Measurements from ENCODE around the gene ZBTB9. TPM values are rescaled to one million over a fixed set of nuclear protein-coding genes. Genes with fewer than 3 reads are reported as not detected.

ZBTB9 gene
- total RNA-seq, 1 donor from 2014 or later = 9.2 TPM

DNA sequence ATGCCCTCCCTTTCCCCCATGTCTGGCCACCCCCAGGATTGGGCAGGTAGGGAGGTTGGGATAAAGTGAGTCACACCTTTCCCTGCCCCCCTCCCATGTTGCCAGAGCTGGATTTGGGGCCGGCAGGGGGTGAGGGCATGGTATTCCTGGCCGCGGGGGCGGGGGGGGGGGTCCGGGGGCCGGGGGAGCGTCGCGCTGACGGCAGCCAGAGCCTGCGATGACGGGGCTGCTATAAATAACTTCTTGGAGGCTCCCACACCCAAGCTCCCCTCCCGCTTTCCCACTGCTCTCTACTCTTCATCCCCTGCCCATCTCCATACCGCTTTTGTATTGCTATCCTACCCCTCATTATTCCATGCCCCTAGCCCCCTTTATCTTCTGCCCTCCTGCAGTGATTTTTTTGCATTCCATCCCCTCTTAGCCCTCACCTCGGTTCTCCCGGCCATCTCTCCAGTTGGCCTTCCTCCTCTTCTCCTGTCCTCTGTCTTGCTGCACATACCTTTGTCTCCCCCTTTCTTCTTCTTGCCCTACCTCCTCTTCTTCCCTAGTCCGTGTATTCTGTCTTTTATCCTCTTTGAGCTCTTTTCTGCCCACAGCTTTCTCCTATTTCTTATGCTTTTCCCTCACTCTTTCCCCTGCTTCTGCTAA is 20.7 kb upstream of the ZBTB9 start:
- DNase-seq = no peak

DNA sequence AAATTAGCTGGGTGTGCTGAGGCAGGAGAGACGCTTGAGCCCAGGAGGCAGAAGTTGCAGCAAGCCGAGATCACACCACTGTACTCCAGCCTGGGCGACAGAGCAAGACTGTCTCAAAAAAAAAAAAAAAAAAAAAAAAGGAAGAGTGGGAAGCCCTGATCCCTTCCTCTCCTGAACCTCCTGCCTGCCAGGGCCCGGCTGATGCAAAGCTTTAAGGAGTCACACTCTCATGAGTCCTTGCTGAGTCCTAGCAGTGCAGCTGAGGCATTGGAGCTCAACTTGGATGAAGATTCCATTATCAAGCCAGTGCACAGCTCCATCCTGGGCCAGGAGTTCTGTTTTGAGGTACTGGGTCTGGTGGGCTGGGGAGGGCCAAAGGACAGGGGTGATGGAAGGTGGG is 19.4 kb upstream of the ZBTB9 start:
- DNase-seq = no peak

DNA sequence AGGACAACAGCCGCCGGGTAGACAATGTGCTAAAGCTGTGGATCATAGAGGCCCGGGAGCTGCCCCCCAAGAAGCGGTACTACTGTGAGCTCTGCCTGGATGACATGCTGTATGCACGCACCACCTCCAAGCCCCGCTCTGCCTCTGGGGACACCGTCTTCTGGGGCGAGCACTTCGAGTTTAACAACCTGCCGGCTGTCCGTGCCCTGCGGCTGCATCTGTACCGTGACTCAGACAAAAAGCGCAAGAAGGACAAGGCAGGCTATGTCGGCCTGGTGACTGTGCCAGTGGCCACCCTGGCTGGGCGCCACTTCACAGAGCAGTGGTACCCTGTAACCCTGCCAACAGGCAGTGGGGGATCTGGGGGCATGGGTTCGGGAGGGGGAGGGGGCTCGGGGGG is 16.7 kb upstream of the ZBTB9 start:
- DNase-seq = no peak

DNA sequence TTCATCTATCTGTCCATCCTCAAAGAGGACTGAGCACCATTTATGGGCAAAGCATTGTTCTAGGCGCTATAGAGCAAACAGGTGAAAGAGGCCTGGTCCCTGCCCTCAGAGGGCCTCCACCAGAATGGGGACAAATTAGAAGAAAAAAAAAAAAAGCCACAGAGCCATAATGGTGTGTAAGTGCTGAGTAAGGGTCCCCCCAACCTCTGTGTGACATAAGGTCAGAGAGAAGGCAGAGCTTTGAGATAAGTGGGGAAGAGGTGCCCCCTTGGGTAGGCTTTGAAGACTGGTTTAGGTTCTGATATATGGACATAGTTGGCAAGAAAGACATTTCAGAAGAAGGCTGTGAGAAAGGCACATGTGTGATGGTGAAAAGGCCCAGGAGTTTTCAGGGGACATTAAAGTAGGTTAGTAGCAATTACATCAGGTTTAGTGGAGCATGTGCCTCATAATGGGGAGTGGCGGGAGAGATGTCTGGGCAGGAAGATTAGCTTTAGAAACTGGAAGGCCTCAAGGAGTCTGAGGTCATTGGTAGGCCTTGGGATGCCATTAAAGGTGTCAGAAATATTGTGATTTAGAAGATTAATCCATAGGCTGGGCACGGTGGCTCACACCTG is 15.3 kb upstream of the ZBTB9 start:
- no peak for DNase-seq

DNA sequence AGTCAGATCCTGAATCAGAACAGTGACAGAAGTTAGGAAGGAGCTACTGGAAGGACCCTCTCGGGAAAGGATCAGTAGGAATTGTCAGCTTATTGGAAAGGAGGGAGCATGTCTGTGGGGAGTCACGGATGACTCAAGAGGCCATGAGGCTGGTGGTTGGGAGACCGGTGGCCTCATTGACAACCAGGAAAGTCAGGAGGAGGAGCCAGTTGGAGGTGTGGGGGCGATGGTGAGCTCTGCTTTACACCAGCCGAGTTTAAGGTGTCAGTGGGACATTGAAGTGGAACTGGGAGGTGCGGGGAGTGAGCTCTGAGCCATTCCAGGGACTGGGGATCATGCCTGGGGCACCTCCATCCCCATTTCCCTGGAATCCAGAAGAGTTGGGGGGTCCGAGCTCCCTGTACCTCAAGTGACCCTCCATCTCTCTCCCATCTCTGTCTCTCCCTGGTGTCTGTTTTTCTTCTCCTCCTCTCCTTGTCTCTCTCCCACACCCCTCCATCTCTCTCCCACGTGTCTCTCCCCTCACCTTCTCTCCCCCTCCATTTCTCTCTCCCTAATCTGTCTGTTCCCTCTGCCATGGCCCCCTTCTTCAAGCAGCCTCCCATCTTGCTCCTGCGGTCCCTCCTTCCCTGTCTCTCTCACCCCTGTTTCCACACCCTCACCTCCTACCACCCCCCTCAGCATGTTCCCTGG is 14.3 kb upstream of the ZBTB9 start:
- DNase-seq = no peak

DNA sequence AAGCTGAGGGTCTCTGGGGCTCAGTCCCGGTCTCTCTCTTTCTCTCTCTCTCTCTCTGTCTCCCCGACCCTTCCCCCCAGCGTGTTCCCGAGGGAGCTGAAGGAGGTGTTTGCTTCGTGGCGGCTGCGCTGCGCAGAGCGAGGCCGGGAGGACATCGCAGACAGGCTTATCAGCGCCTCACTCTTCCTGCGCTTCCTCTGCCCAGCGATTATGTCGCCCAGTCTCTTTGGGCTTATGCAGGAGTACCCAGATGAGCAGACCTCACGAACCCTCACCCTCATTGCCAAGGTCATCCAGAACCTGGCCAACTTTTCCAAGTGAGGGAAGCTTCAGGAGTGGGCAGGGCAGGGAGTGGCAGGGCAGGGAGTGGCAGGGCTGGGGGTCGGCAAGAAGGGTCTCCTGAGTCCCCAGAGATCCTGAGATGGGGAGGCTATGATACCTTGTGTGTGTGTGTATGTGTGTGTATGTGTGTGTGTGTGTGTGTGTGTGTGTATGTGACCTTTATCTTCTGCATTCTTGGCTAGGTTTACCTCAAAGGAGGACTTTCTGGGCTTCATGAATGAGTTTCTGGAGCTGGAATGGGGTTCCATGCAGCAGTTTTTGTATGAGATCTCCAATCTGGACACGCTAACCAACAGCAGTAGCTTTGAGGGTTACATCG is 13.6 kb upstream of the ZBTB9 start:
- DNase-seq = no peak

DNA sequence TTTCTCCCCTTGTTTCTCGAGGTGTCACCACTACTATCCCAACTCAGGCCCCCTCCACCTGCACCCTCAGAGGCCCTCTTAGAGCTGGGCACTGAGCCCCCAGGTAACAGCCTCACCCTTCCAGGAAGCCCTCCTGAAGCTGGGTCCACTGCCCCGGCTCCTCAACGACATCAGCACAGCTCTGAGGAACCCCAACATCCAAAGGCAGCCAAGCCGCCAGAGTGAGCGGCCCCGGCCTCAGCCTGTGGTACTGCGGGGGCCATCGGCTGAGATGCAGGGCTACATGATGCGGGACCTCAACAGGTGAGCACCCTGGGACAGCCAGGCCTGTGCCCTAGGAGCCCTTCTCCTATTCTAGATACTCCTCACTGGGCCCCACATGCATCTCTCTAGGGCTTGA is 12.9 kb upstream of the ZBTB9 start:
- no peak for DNase-seq

DNA sequence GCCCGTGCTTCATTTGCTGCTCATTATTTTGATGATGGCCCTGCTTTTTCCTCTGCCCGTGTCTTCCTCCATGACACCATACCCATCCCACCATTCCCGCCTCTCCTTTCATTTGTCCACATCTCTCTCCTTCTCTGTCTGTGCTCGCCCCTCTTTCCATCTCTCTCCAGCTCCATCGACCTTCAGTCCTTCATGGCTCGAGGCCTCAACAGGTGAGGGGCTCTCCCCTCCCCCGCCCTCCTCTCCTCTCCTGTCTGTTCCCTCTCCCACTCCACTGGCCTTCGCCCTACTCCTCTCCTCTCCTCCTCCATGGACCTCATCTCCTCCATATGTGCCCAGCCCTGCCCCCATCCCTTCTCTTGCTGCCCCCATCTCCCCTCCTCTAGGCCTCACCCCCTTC is 12.1 kb upstream of the ZBTB9 start:
- DNase-seq = no peak

DNA sequence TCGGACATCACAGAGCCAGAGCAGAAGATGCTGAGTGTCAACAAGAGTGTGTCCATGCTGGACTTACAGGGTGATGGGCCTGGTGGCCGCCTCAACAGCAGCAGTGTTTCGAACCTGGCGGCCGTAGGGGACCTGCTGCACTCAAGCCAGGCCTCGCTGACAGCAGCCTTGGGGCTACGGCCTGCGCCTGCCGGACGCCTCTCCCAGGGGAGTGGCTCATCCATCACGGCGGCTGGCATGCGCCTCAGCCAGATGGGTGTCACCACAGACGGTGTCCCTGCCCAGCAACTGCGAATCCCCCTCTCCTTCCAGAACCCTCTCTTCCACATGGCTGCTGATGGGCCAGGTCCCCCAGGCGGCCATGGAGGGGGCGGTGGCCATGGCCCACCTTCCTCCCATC is 11.4 kb upstream of the ZBTB9 start:
- no peak for DNase-seq

DNA sequence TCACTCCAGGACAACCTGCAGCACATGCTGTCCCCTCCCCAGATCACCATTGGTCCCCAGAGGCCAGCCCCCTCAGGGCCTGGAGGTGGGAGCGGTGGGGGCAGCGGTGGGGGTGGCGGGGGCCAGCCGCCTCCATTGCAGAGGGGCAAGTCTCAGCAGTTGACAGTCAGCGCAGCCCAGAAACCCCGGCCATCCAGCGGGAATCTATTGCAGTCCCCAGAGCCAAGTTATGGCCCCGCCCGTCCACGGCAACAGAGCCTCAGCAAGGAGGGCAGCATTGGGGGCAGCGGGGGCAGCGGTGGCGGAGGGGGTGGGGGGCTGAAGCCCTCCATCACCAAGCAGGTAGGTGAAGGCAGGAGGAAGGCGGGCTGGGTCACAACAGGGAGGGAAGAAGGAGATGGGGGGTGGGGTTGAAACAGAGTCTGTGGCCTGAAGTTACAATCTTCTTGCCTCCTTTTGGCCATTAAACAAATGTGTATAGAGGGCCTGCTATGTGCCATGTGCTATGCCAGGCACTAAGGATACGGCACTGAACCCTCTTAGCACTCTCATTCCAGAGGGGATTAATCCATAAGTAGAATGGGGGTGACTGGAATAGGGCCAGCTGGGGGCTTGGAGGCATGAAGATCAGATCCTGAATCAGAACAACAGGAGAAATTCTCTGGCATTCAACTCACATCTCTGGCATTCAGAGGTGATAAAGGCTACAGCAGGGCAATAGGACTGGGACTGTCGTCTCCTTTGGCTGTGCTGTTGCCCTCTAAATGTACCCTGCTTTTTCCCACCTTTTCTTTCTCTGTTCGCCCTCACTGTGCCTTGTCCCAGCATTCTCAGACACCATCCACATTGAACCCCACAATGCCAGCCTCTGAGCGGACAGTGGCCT is 10.5 kb upstream of the ZBTB9 start:
- DNase-seq = no peak

DNA sequence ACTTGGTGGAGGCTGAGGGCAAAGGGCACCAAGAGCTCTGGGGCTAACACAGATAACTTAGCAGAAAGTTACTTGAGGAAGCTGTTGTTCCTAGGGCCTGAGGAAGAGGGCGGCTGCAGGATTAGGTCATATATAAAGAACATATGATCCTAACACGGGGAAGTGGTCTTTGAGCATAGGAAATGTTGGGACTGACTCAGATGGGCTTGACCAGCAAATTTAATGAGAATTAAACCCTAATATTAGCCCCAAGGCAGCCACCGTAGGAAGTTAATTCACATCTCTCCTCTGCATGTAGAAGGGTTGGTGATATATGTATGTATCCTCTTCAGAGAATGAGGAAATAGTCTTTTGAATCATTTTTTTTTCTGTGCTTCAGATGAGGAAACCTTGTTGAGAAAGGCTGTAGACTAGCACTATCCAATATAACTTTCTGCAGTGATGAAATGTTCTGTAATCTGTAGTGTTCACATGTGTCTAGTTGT is 9.2 kb upstream of the ZBTB9 start:
- no peak for DNase-seq

DNA sequence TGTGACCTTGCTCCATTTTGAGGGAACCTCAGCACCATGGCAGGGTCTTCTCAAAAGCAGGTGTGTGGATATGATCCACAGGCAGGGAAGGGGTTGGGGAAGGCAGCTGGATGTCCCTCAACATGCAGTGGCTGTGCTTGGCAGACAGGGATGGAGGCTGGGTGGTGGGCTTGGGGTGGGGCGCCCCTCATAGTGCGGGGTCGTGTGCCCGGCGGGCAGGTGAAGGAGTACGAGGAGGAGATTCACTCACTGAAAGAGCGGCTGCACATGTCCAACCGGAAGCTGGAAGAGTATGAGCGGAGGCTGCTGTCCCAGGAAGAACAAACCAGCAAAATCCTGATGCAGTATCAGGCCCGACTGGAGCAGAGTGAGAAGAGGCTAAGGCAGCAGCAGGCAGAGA is 8.0 kb upstream of the ZBTB9 start:
- DNase-seq = no peak

DNA sequence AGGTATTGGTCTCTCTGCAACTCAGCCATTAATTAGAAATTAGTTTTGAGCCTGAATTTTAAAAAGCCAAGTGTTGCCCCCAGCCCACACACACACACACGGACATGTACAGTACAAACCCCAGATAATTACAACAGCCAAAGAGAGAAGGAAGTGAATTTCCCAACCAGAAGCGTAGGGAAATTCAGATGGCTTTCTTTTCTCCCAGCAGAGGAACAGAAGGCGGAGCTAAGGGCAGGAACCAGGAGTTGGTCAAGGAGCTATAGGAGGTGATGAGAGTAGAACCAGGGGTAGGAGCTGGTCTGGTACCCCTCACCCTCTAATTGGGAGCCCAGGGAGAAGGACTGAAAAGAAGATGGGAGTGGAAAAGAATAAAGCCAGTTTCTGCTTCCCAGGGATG is 3.9 kb upstream of the ZBTB9 start:
- DNase-seq = no peak

DNA sequence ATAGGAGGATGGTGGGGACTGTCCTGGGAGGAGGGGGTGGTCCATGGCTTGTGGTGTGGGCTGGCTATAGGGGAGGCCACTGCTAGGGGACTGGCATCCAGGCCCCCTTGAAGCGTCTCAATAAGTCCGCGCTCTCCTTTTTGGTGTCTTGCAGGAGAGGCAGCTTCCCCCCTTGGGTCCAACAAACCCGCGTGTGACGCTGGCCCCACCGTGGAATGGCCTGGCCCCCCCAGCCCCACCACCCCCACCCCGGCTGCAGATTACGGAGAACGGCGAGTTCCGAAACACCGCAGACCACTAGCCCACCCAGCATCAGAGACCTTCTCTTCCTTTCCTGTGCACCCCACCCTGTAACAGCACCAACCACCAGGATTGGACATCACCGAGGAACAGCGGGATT is 2.8 kb upstream of the ZBTB9 start:
- DNase-seq = no peak

DNA sequence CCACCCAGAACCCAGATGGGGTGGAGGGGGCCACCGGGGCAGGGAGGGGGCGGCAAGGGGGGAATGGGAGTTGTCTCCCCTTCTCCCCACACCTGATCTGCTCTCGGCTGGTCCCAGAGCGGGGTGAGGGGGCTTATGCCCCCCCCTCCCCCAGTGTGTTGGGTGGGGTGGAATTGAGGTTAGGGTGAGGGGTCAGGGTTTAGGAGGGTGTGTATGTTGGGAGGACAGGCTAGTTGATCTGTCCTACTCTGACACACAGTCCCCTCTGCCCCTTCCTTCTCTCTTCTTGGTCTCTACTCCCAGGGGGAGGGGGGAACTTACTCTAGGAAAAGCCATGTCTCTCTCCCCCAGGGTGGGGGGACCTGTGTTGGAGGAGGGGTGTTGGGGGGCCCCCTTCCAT is 1.9 kb upstream of the ZBTB9 start:
- no peak for DNase-seq

DNA sequence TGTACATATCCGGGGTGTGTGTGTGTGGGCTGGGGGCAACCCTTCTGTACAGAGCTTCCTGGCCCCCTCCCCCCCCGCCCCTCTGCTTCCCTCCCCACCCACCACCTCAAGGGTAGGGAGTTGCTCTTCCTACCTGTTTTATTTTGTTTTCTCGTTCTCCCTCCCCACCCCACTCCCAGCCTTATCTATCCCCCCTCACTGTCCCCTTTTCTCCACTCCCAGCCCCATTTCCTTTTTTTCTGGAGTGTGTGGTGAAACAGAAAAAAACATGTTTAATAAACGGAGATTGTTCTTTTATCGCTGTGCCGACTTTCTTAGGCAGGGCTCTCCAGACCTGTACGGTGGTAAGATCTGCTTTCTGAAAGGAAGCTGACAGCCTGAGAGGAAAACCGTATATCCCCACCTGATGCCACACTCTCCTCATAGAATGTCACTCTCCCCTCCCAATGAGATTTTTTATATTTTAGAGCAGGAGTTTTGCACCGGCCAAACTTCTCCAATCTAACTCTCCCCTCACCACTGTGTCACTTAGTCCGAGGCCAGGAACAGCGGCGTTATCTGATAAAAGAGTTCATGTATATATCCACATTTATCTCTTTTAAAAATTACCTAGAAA is 875 bp upstream of the ZBTB9 start:
- no peak for DNase-seq

DNA sequence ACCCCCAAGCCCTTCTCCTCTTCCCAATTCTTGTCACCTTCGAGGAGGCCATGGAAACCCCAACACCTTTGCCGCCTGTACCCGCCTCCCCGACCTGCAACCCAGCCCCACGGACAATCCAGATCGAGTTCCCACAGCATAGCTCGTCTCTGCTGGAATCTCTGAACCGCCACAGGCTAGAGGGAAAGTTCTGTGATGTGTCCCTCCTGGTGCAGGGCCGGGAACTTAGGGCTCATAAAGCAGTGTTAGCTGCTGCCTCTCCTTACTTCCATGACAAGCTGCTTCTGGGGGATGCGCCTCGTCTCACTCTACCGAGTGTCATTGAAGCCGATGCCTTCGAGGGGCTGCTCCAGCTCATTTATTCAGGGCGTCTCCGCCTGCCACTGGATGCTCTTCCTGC is 675 bp downstream of the ZBTB9 start:
- DNase-seq = no peak

DNA sequence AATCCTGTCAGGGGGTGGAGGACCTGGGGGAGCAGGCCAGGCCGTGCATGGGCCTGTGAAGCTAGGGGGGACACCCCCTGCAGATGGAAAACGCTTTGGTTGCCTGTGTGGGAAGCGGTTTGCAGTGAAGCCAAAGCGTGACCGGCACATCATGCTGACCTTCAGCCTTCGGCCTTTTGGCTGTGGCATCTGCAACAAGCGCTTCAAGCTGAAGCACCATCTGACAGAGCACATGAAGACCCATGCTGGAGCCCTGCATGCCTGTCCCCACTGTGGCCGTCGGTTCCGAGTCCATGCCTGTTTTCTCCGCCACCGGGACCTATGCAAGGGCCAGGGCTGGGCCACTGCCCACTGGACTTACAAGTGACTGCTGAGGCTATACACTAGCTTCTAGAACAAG is 1.8 kb downstream of the ZBTB9 start:
- no peak for DNase-seq

DNA sequence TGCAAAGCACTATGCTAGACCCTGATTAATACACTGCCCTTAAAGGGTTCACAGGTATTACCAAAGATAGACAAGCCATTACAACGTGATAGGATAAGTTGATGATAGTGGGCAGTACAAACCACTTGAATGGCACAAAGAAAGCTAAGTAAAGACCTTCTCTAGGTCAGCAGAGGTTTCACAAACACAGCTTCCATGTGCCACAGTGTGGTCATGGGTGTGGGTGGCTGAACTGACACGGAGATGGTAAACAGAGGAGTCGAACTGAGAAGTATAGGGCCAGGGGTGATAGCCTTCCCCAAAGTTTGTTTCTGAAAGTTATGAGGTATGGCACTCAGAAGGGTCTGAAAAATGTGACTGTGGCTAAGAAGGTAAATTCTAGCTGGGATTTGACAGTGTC is 4.3 kb downstream of the ZBTB9 start:
- DNase-seq = no peak

DNA sequence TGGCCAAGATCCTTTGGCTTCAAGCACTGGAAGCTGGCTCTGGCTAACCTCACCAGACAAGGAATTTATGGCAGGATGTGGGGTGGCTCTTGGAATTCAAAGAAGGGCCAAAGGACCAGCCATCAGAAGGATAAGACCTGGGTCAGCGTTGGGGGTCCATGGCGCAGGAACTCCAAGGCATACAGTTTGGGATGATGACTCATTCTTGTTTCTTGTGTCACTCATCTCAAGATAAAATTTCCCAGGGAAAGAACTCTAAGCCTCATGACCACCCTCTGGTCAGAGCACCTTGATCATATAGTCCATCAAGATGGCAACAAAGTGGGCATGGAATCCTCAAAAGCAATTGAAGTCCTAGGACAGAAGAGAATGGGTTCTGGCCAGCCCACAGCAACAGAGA is 4.8 kb downstream of the ZBTB9 start:
- DNase-seq = no peak

DNA sequence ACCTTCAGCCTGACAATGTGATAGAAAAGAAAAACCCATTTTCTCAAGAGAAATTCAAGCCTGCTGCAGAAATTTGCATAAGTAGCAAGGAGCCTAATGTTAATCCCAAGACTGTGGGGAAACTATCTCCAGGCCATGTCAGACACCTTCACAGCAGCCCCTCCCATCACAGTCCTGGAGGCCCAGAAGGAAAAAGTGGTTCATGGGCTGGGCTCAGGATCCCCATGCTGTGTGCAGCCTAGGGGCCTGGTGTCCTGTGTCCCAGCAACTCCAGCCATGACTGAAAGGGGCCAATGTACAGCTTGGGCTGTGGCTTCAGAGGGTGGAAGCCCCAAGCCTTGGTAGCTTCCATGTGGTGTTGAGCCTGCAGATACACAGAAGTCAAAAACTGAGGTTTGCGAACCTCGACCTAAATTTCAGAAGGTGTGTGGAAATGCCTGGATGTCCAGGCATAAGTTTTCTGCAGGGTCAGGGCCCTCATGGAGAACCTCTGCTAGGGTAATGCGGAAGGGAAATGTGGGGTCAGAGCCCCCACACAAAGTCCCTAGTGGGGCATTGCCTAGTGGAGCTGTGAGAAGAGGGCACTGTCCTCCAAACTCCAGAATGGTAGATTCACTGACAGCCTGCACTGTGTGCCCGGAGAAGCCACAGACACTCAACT is 11.8 kb downstream of the ZBTB9 start:
- no peak for DNase-seq
